H9 (cell line): Measurements from ENCODE around the gene DNLZ. TPM values are rescaled to one million over a fixed set of nuclear protein-coding genes. Genes with fewer than 3 reads are reported as not detected.

Experiments
- DNase-seq: peaks from one replicate; pipeline ENCODE4 v3.0.0-alpha.2; 2017
- H2AFZ ChIP-seq: one replicate; pipeline ENCODE4 v1.6.1; 2013; ENCODE audit warnings: mild to moderate bottlenecking, low read length, control low read depth, moderate library complexity
- H2AK5ac ChIP-seq: 2 replicates; pipeline ENCODE4 v1.6.1; 2013; ENCODE audit warnings: low read length, control low read depth, mixed read lengths; ENCODE audit not compliant: insufficient read length
- H2BK120ac ChIP-seq: one replicate; pipeline ENCODE4 v1.6.1; 2013; ENCODE audit warnings: low read depth, mild to moderate bottlenecking, low read length, control low read depth, inconsistent platforms; ENCODE audit not compliant: poor library complexity, severe bottlenecking
- H2BK12ac ChIP-seq: 2 replicates; pipeline ENCODE4 v1.6.1; 2013; ENCODE audit warnings: low read length, control low read depth, mixed read lengths, low read depth; ENCODE audit not compliant: insufficient read length
- H2BK15ac ChIP-seq: 2 replicates; pipeline ENCODE4 v1.6.1; 2013; ENCODE audit warnings: low read depth, low read length, control low read depth
- H2BK20ac ChIP-seq: one replicate; pipeline ENCODE4 v1.6.1; 2013; ENCODE audit warnings: low read depth, mild to moderate bottlenecking, low read length, control low read depth, inconsistent platforms; ENCODE audit not compliant: poor library complexity, severe bottlenecking
- H2BK5ac ChIP-seq: 2 replicates; pipeline ENCODE4 v1.6.1; 2013; ENCODE audit warnings: low read length, control low read depth, mixed read lengths; ENCODE audit not compliant: insufficient read length
- H3K14ac ChIP-seq: 2 replicates; pipeline ENCODE4 v1.6.1; 2013; ENCODE audit warnings: low read length, control low read depth; ENCODE audit not compliant: insufficient read depth
- H3K18ac ChIP-seq: 2 replicates; pipeline ENCODE4 v1.6.1; 2013; ENCODE audit warnings: low read depth, mild to moderate bottlenecking, mixed read lengths, low read length, control low read depth; ENCODE audit not compliant: insufficient read length
- H3K23ac ChIP-seq: 2 replicates; pipeline ENCODE4 v1.6.1; 2013; ENCODE audit warnings: low read length, control low read depth, mixed read lengths, low read depth; ENCODE audit not compliant: insufficient read length
- H3K23me2 ChIP-seq: 2 replicates; pipeline ENCODE4 v1.6.1; 2013; ENCODE audit warnings: low read depth, mild to moderate bottlenecking, mixed read lengths, low read length, control low read depth; ENCODE audit not compliant: insufficient read length, poor library complexity, severe bottlenecking
- H3K27ac ChIP-seq: 2 replicates; pipeline ENCODE4 v1.5.1; 2013; ENCODE audit warnings: low read length, control low read depth, mixed read lengths, low read depth; ENCODE audit not compliant: insufficient read length
- H3K27me3 ChIP-seq: 2 replicates; pipeline ENCODE4 v1.6.1; 2013; ENCODE audit warnings: low read length, control low read depth, inconsistent platforms; ENCODE audit not compliant: insufficient read depth
- H3K4ac ChIP-seq: 2 replicates; pipeline ENCODE4 v1.6.1; 2013; ENCODE audit warnings: low read depth, mild to moderate bottlenecking, control low read depth, inconsistent platforms, low read length, moderate library complexity
- H3K4me1 ChIP-seq: 2 replicates; pipeline ENCODE4 v1.6.1; 2013; ENCODE audit warnings: low read length, control low read depth, inconsistent platforms; ENCODE audit not compliant: insufficient read depth
- H3K4me2 ChIP-seq: 2 replicates; pipeline ENCODE4 v1.6.1; 2013; ENCODE audit warnings: low read length, control low read depth, mixed read lengths; ENCODE audit not compliant: insufficient read length, insufficient read depth
- H3K56ac ChIP-seq: 2 replicates; pipeline ENCODE4 v1.6.1; 2013; ENCODE audit warnings: low read depth, mild to moderate bottlenecking, mixed read lengths, low read length, control low read depth; ENCODE audit not compliant: insufficient read length
- H3K79me1 ChIP-seq: 2 replicates; pipeline ENCODE4 v1.6.1; 2013; ENCODE audit warnings: low read depth, mild to moderate bottlenecking, moderate library complexity, low read length, control low read depth, inconsistent platforms; ENCODE audit not compliant: insufficient read depth, poor library complexity, severe bottlenecking
- H3K79me2 ChIP-seq: 2 replicates; pipeline ENCODE4 v1.6.1; 2013; ENCODE audit warnings: low read length, control low read depth, inconsistent platforms; ENCODE audit not compliant: insufficient read depth
- H3K9ac ChIP-seq: 2 replicates; pipeline ENCODE4 v1.6.1; 2013; ENCODE audit warnings: low read length, control low read depth, mixed read lengths; ENCODE audit not compliant: insufficient read length; ENCODE audit errors: extremely low read depth
- H3K9me3 ChIP-seq: one replicate; pipeline ENCODE4 v1.6.1; 2013; ENCODE audit warnings: low read depth, low read length, inconsistent platforms; ENCODE audit not compliant: control insufficient read depth
- H3T11ph ChIP-seq: one replicate; pipeline ENCODE4 v1.6.1; 2013; ENCODE audit warnings: mild to moderate bottlenecking, low read length, control low read depth, inconsistent platforms
- H4K20me1 ChIP-seq: one replicate; pipeline ENCODE4 v1.6.1; 2013; ENCODE audit not compliant: control insufficient read depth, insufficient read length, insufficient read depth
- H4K5ac ChIP-seq: 2 replicates; pipeline ENCODE4 v1.6.1; 2013; ENCODE audit warnings: low read depth, mild to moderate bottlenecking, mixed read lengths, low read length, control low read depth; ENCODE audit not compliant: insufficient read length
- H4K8ac ChIP-seq: replicated peaks from 2 replicates; pipeline ENCODE4 v1.6.1; 2013; ENCODE audit warnings: low read length, control low read depth, mixed read lengths, low read depth; ENCODE audit not compliant: insufficient read length
- H4K91ac ChIP-seq: 2 replicates; pipeline ENCODE4 v1.6.1; 2013; ENCODE audit warnings: low read depth, mild to moderate bottlenecking, moderate library complexity, mixed read lengths, low read length, control low read depth; ENCODE audit not compliant: insufficient read length
- H3K27ac Mint-ChIP-seq, 3 experiments: 2 replicates in 2 of 3; 3 replicates in 1 of 3; pipeline ENCODE4 v1.8.0; 2020 to 2021; ENCODE audit warnings: mixed read lengths in 3 of 3, mild to moderate bottlenecking in 1 of 3, moderate library complexity in 1 of 3
- H3K27me3 Mint-ChIP-seq: 2 replicates; pipeline ENCODE4 v1.8.0; 2021; ENCODE audit warnings: low read depth, mild to moderate bottlenecking, moderate library complexity, mixed read lengths
- H3K36me3 Mint-ChIP-seq, 3 experiments: 2 replicates in 2 of 3; 3 replicates in 1 of 3; pipeline ENCODE4 v1.8.0; 2020 to 2021; ENCODE audit warnings: low read depth in 3 of 3, mixed read lengths in 3 of 3; ENCODE audit not compliant: insufficient read depth in 1 of 3
- H3K4me1 Mint-ChIP-seq, 2 experiments: 2 replicates each; pipeline ENCODE4 v1.8.0; 2020; ENCODE audit warnings: mixed read lengths in 2 of 2
- H3K4me3 Mint-ChIP-seq, 2 experiments: 2 replicates in 1 of 2; 3 replicates in 1 of 2; pipeline ENCODE4 v1.8.0; 2020 to 2021; ENCODE audit warnings: mild to moderate bottlenecking in 2 of 2, mixed read lengths in 2 of 2, moderate library complexity in 1 of 2
- H3K9me3 Mint-ChIP-seq, 2 experiments: 2 replicates in 1 of 2; 3 replicates in 1 of 2; pipeline ENCODE4 v1.8.0; 2020; ENCODE audit warnings: mild to moderate bottlenecking in 2 of 2, mixed read lengths in 2 of 2, moderate library complexity in 1 of 2
- CTCF ChIP-seq: fragments of 200-600 bp; sonication (generic); conservative IDR thresholded peaks from 3 replicates; pipeline ENCODE4 v1.8.0; 2021; ENCODE audit warnings: antibody characterized with exemption, mild to moderate bottlenecking
- WGBS: extraction: QIAGEN DNeasy Blood & Tissue Kit; methylation state at CpG from one replicate; pipeline ENCODE4 v1.1.7; 2013; ENCODE audit warnings: missing lambda C conversion rate, low lambda C conversion rate, mixed read lengths; ENCODE audit not compliant: insufficient read length; ENCODE audit errors: extremely low coverage; 5-methylcytosine and 5-hydroxymethylcytosine counted together
- total RNA-seq: library from RNA; stranded (reverse); gene quantifications from 2 replicates; pipeline ENCODE4 v1.2.1, GENCODE V29; 2021

DNLZ gene
- total RNA-seq, 1 experiment from 2014 or later: 24.8 TPM

GRCh38 chr9:136329636-136330405, 33.7 kb downstream of the DNLZ start:
- no peak overlapping the region for H2BK20ac ChIP-seq
- no peak overlapping the region for H2BK5ac ChIP-seq
- no peaks in the 10 kb centered on the region for H3K23me2 ChIP-seq
- peaks cover 2% of the 10 kb centered on the region; the same call in 1 of the 2 replicates for H3K79me2 ChIP-seq
- H4K8ac ChIP-seq: no peak overlapping the region
- peaks cover 2% of the 10 kb centered on the region for H3K79me1 ChIP-seq
- H2AFZ ChIP-seq: no peak overlapping the region
- no peaks in the 10 kb centered on the region for H4K20me1 ChIP-seq
- no peaks in the 10 kb centered on the region for H3K9me3 Mint-ChIP-seq
- TF ChIP-seq CTCF: no peak
- no peak overlapping the region for H3K14ac ChIP-seq
- no peak overlapping the region for H3T11ph ChIP-seq
- WGBS: no CpG with 5 or more reads among the region's 23 CpGs
- no peak overlapping the region for H2BK12ac ChIP-seq
- H3K9ac ChIP-seq: no peak overlapping the region
- no peak for DNase-seq
- H2AK5ac ChIP-seq: no peak overlapping the region
- H3K4me2 ChIP-seq: no peak overlapping the region
- no peak overlapping the region for H3K4ac ChIP-seq
- H3K23ac ChIP-seq: no peak overlapping the region
- H3K4me3 Mint-ChIP-seq: no peak overlapping the region
- no peaks in the 10 kb centered on the region for H3K9me3 ChIP-seq
- H2BK15ac ChIP-seq: no peak overlapping the region
- H2BK120ac ChIP-seq: no peak overlapping the region
- no peaks in the 10 kb centered on the region for H3K27me3 ChIP-seq
- no peak overlapping the region for H3K56ac ChIP-seq
- peaks cover 4% of the 10 kb centered on the region; the same call in 1 of the 2 replicates for H3K4me1 ChIP-seq
- H3K36me3 Mint-ChIP-seq: no peaks in the 10 kb centered on the region; a peak in 1 of 7 replicates
- H3K27ac Mint-ChIP-seq: peak overlapping the region in 1 of 3 experiments; percentile 40; a peak in 1 of 7 replicates
- no peak overlapping the region for H4K91ac ChIP-seq
- no peak overlapping the region for H4K5ac ChIP-seq
- H3K27ac ChIP-seq: no peak overlapping the region
- peaks cover 9 to 11% of the 10 kb centered on the region in 2 experiments for H3K4me1 Mint-ChIP-seq
- H3K18ac ChIP-seq: no peak overlapping the region
- no peaks in the 10 kb centered on the region for H3K27me3 Mint-ChIP-seq
